GM19351 (cell line): ENCODE data around the gene DHRS12.

Experiments used
- ATAC-seq: cut with Tn5 transposase; IDR thresholded peaks from one replicate; pipeline ENCODE4 v1.9.1; 2021; ENCODE audit warnings: mild to moderate bottlenecking, moderate library complexity; ENCODE audit not compliant: unreplicated experiment

DHRS12 gene

GRCh38 chr13:51764184-51765141 lies 39.5 kb downstream of the DHRS12 start:
- ATAC-seq: peak; percentile 89

GRCh38 chr13:51763486-51763885 lies 40.5 kb downstream of the DHRS12 start:
- no peak for ATAC-seq

- no peak for ATAC-seq
Measured at GRCh38 chr13:51761643-51762350, 42.2 kb downstream of the DHRS12 start.

- no peak for ATAC-seq
Measured at GRCh38 chr13:51760592-51760991, 43.4 kb downstream of the DHRS12 start.

GRCh38 chr13:51759240-51759639 lies 44.7 kb downstream of the DHRS12 start:
- no peak for ATAC-seq

- ATAC-seq: no peak
Measured at GRCh38 chr13:51758691-51759090, 45.3 kb downstream of the DHRS12 start.

- no peak for ATAC-seq
Measured at GRCh38 chr13:51756651-51757050, 47.3 kb downstream of the DHRS12 start.

- no peak for ATAC-seq
Measured at GRCh38 chr13:51747438-51748434, 56.2 kb downstream of the DHRS12 start.

- ATAC-seq: no peak
Measured at GRCh38 chr13:51746802-51747201, 57.2 kb downstream of the DHRS12 start.

- ATAC-seq: no peak
Measured at GRCh38 chr13:51745243-51745642, 58.7 kb downstream of the DHRS12 start.

GRCh38 chr13:51742611-51743010 lies 61.4 kb downstream of the DHRS12 start:
- no peak for ATAC-seq

GRCh38 chr13:51742031-51742430 lies 61.9 kb downstream of the DHRS12 start:
- ATAC-seq: no peak

GRCh38 chr13:51740698-51741097 lies 63.3 kb downstream of the DHRS12 start:
- no peak for ATAC-seq

GRCh38 chr13:51739027-51739764 lies 64.8 kb downstream of the DHRS12 start:
- ATAC-seq: no peak

- peak; percentile 85 for ATAC-seq
Measured at GRCh38 chr13:51738226-51738905, 65.6 kb downstream of the DHRS12 start.

GRCh38 chr13:51737609-51738008 lies 66.4 kb downstream of the DHRS12 start:
- no peak for ATAC-seq

GRCh38 chr13:51734786-51735185 lies 69.2 kb downstream of the DHRS12 start:
- ATAC-seq: no peak

GRCh38 chr13:51733374-51734298 lies 70.3 kb downstream of the DHRS12 start:
- ATAC-seq: no peak
